ENCODE measurements around the gene GJB2. TPM values are rescaled to one million over a fixed set of nuclear protein-coding genes. Genes with fewer than 3 reads are reported as not detected.

GJB2 gene
- total and polyA plus RNA-seq, 2 of the 4 experiments (the other 2 are of a cell fraction), result under 0.01 to 0.17 TPM

DNA sequence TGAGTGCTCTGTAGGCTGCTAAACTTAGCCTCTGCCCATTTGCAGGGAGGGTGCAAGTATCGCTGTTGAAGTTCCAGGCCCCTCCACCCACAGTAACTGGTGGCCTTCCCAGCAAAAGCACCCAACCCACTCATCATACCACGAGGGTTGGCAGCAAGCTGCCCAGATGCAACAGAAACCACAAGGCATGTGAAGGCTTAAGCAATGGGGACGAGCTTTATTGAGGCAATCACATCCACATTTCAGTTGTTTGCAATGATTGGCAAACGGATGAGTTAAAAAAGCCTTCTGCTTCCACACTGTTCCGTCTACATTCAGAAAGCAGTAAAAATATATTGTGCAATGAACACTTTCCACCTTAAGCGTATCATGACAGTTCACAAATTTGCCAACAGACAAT is 29.0 kb upstream of the GJB2 start:
- DNase-seq, result no peak
- H3K27me3 ChIP-seq (ENCODE audit: control insufficient read depth, insufficient read depth, low read length), result peaks cover 45% of the 10 kb centered on the region

More for the DNA sequence above, 29.0 kb upstream of the GJB2 start:
- Histone ChIP-seq H4K5ac (ENCODE audit: low read depth, low read length) (no peak overlapping the region), H3K4me3 (ENCODE audit: insufficient read depth, low read depth, low read length) (no peak overlapping the region), H2AFZ (replicated peaks; ENCODE audit: low read length, poor library complexity) (no peak overlapping the region), H3K79me1 (ENCODE audit: low read depth in 1 of 2, low read length in 2 of 2) (no peaks in the 10 kb centered on the region), H2AK9ac (replicated peaks; ENCODE audit: low read depth, low read length, poor library complexity) (no peak overlapping the region), H2BK5ac (ENCODE audit: low read depth, low read length, poor library complexity, severe bottlenecking) (no peak overlapping the region), H3K4me2 (ENCODE audit: low read depth, low read length) (no peak overlapping the region), H3K23ac (ENCODE audit: low read depth, low read length) (no peak overlapping the region), H3K14ac (replicated peaks; ENCODE audit: low read depth, low read length) (no peak overlapping the region), H4K20me1 (ENCODE audit: insufficient read depth, low read length) (no peaks in the 10 kb centered on the region), H3K9ac (ENCODE audit: low read depth, low read length) (no peak overlapping the region), H2BK20ac (ENCODE audit: low read depth, low read length) (no peak overlapping the region), H2BK15ac (ENCODE audit: low read depth, low read length) (no peak overlapping the region), H3K9me1 (ENCODE audit: insufficient read depth, low read length) (no peaks in the 10 kb centered on the region), H4K8ac (ENCODE audit: low read depth in 2 of 2, low read length in 2 of 2) (no peak overlapping the region), H2AK5ac (ENCODE audit: low read depth, low read length) (no peak overlapping the region), H3K36me3 (ENCODE audit: control insufficient read depth, insufficient read depth, low read length) (no peaks in the 10 kb centered on the region), H3K4me1 (ENCODE audit: control insufficient read depth, insufficient read depth, low read length) (no peaks in the 10 kb centered on the region), H3K18ac (ENCODE audit: low read depth, low read length) (no peak overlapping the region), H2BK120ac (ENCODE audit: low read depth, low read length) (no peak overlapping the region), H4K91ac (ENCODE audit: insufficient read depth, low read depth, low read length) (no peak overlapping the region), H3K4ac (ENCODE audit: low read depth, low read length) (no peak overlapping the region), H3K27ac (ENCODE audit: insufficient read depth, low read length) (no peak overlapping the region), H3K56ac (ENCODE audit: extremely low read depth, insufficient read depth, low read length) (no peak overlapping the region), H3K9me3 (ENCODE audit: control insufficient read depth, insufficient read depth, low read length) (no peaks in the 10 kb centered on the region; the same call in 1 of the 2 replicates)
- in situ Hi-C loops (cut with MboI; ENCODE audit: low sequenced_read_pairs), result no loop called here
- POLR2A ChIA-PET (ENCODE audit: unreplicated experiment), result no interaction called here
- ATAC-seq (ENCODE audit: low read depth), result no peak
- intact Hi-C loops (cut with micrococcal nuclease), result no loop called here
- CTCF ChIA-PET, result no interaction called here
- no TSS peak for BruUV-seq (replicated peaks)
- 100% methylated on average over 1 of the region's 6 CpGs; no CpG with 5 or more reads in 1 of the 2 experiments for WGBS, 2 experiments (ENCODE audit: extremely low coverage in 2 of 2, insufficient read length in 1 of 2)
- TF ChIP-seq RAD21 (IDR thresholded peaks at IDR 0.05; ENCODE audit: low read length) (no peak), MXI1 (IDR thresholded peaks at IDR 0.05; ENCODE audit: borderline replicate concordance, low read depth, low read length) (no peak)
- dilution Hi-C loops (cut with HindIII; ENCODE audit: low sequenced_read_pairs, unreplicated experiment), result no loop called here
